NCI-H1694 treated with DMSO at 0.1 percent for 48 hours (cell line): Measurements from ENCODE around the gene SLC35F3.

Experiments
- DNase-seq: peaks from one replicate; lab custom pipeline; 2025; lab: John Stamatoyannopoulos, UW

SLC35F3 gene

GRCh38 chr1:234258071-234258470 is 353.6 kb downstream of the SLC35F3 start:
- no peak for DNase-seq

- DNase-seq, result no peak
These were observed 356.1 kb downstream of the SLC35F3 start for GRCh38 chr1:234260578-234260977.

- no peak for DNase-seq
These were observed 357.1 kb downstream of the SLC35F3 start for GRCh38 chr1:234261545-234261944.

- DNase-seq, result no peak
These were observed 357.7 kb downstream of the SLC35F3 start for GRCh38 chr1:234262007-234262753.

GRCh38 chr1:234262754-234263105 is 358.3 kb downstream of the SLC35F3 start:
- DNase-seq, result no peak

GRCh38 chr1:234264832-234265231 is 360.4 kb downstream of the SLC35F3 start:
- no peak for DNase-seq

GRCh38 chr1:234265321-234265720 is 360.8 kb downstream of the SLC35F3 start:
- no peak for DNase-seq

GRCh38 chr1:234265861-234266260 is 361.4 kb downstream of the SLC35F3 start:
- no peak for DNase-seq

GRCh38 chr1:234270093-234270492 is 365.6 kb downstream of the SLC35F3 start:
- no peak for DNase-seq

- no peak for DNase-seq
These were observed 366.2 kb downstream of the SLC35F3 start for GRCh38 chr1:234270581-234271242.

GRCh38 chr1:234271243-234271606 is 366.7 kb downstream of the SLC35F3 start:
- no peak for DNase-seq

GRCh38 chr1:234272656-234273312 is 368.3 kb downstream of the SLC35F3 start:
- DNase-seq, result peak; percentile 6

GRCh38 chr1:234273981-234274380 is 369.5 kb downstream of the SLC35F3 start:
- no peak for DNase-seq

GRCh38 chr1:234276151-234276788 is 371.8 kb downstream of the SLC35F3 start:
- no peak for DNase-seq

- DNase-seq, result no peak
These were observed 372.8 kb downstream of the SLC35F3 start for GRCh38 chr1:234277161-234277868.

GRCh38 chr1:234279021-234279420 is 374.5 kb downstream of the SLC35F3 start:
- DNase-seq, result no peak

- DNase-seq, result no peak
These were observed 376.0 kb downstream of the SLC35F3 start for GRCh38 chr1:234280500-234280899.

- DNase-seq, result no peak
These were observed 377.5 kb downstream of the SLC35F3 start for GRCh38 chr1:234281826-234282489.

- no peak for DNase-seq
These were observed 381.7 kb downstream of the SLC35F3 start for GRCh38 chr1:234286206-234286605.

GRCh38 chr1:234288946-234289345 is 384.5 kb downstream of the SLC35F3 start:
- no peak for DNase-seq

GRCh38 chr1:234289538-234290305 is 385.2 kb downstream of the SLC35F3 start:
- no peak for DNase-seq
